Fibroblast of the conjunctiva (primary cell): Measurements from ENCODE around the gene ZHX3.
A peak's percentile ranks its signal among the peaks of the same experiment; 100 is the strongest.
"Not testable (repeated sequence)": the region's sequence is repeated elsewhere in the genome, so short reads cannot be mapped to it uniquely, and the experiment has no call there.

Experiments
- DNase-seq: peaks from one replicate; pipeline ENCODE4 v3.0.0-alpha.2; 2010; ENCODE audit warnings: low read depth

Gene ZHX3

GRCh38 chr20:41330941-41331340 lies 13.4 kb upstream of the ZHX3 start:
- no peak for DNase-seq

- no peak for DNase-seq
Measured at GRCh38 chr20:41330343-41330720, 12.8 kb upstream of the ZHX3 start.

GRCh38 chr20:41329435-41330342 lies 12.2 kb upstream of the ZHX3 start:
- DNase-seq: peak; percentile 86

- no peak for DNase-seq
Measured at GRCh38 chr20:41327178-41327577, 9.6 kb upstream of the ZHX3 start.

GRCh38 chr20:41320976-41321375 lies 3.4 kb upstream of the ZHX3 start:
- no peak for DNase-seq

- DNase-seq: no peak
Measured at GRCh38 chr20:41320441-41320840, 2.9 kb upstream of the ZHX3 start.

GRCh38 chr20:41318271-41318649 lies 729 bp upstream of the ZHX3 start:
- no peak for DNase-seq

GRCh38 chr20:41316602-41317545 lies 657 bp downstream of the ZHX3 start:
- peak; percentile 70 for DNase-seq

GRCh38 chr20:41316051-41316450 lies 1.5 kb downstream of the ZHX3 start:
- no peak for DNase-seq

GRCh38 chr20:41314386-41314785 lies 3.1 kb downstream of the ZHX3 start:
- no peak for DNase-seq

GRCh38 chr20:41312009-41312408 lies 5.5 kb downstream of the ZHX3 start:
- DNase-seq: not testable (repeated sequence)

- no peak for DNase-seq
Measured at GRCh38 chr20:41309817-41310216, 7.7 kb downstream of the ZHX3 start.

GRCh38 chr20:41308726-41309413 lies 8.7 kb downstream of the ZHX3 start:
- no peak for DNase-seq

- no peak for DNase-seq
Measured at GRCh38 chr20:41308290-41308711, 9.2 kb downstream of the ZHX3 start.

- no peak for DNase-seq
Measured at GRCh38 chr20:41307021-41307420, 10.5 kb downstream of the ZHX3 start.

GRCh38 chr20:41306061-41306727 lies 11.3 kb downstream of the ZHX3 start:
- no peak for DNase-seq

- DNase-seq: no peak
Measured at GRCh38 chr20:41304424-41305079, 13.0 kb downstream of the ZHX3 start.

- DNase-seq: no peak
Measured at GRCh38 chr20:41304002-41304401, 13.5 kb downstream of the ZHX3 start.

GRCh38 chr20:41300886-41301285 lies 16.6 kb downstream of the ZHX3 start:
- DNase-seq: no peak

- no peak for DNase-seq
Measured at GRCh38 chr20:41300383-41300782, 17.1 kb downstream of the ZHX3 start.

GRCh38 chr20:41299899-41300298 lies 17.6 kb downstream of the ZHX3 start:
- DNase-seq: no peak
